HG02623 (cell line): ENCODE data around the gene LIFR.
"Not testable (repeated sequence)": the region's sequence is repeated elsewhere in the genome, so short reads cannot be mapped to it uniquely, and the experiment has no call there.

Source experiments
- ATAC-seq: cut with Tn5 transposase; IDR thresholded peaks from one replicate; pipeline ENCODE4 v1.9.1; 2021; ENCODE audit warnings: moderate library complexity; ENCODE audit not compliant: unreplicated experiment

LIFR gene

GRCh38 chr5:38556599-38557307 lies at the start of gene LIFR:
Gene LIFR, minus strand, starts transcription at chr5:38556646. Its CDS starts 25,999 bp downstream, at chr5:38530647.
- ATAC-seq = no peak

GRCh38 chr5:38605610-38606009 lies 49.2 kb upstream of the LIFR start:
- no peak for ATAC-seq

DNA sequence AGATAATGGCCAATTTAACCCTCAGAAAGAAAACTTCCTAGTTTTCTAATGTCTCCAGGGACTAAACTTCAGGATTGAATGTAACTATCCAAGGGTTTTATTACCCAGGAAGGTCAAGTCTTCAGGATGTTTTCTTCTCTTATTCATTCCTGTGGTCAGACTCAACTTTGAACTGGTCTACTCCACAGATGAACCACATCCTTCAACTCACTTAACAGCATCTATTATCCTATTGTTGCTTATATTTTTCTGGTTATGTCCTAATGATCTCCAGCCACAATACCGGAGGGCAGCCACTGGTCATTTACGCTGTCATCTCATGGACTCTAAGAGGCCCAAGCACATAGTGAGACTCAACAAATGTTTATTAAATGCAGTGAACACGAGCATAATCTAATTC lies 47.2 kb upstream of the LIFR start:
- ATAC-seq = no peak

DNA sequence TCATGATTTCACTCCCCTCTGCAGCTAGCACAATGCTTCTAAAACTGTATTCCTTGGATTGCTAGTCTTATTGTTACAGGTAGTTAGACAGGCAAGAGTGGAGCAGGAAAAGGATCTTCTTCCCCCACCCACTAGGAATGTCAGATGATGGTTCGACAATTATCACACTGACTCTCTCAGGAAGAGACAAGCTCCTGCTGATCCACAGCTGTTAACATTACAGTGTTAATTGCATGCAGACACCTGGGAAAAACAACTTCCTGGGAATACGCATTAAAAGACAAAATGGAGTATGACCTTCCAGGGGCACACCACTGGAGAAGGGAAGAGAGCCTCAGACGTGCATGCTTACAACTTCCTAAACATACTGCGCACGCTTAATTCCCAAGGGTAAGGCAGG lies 46.2 kb upstream of the LIFR start:
- no peak for ATAC-seq

GRCh38 chr5:38601863-38602298 lies 45.4 kb upstream of the LIFR start:
- no peak for ATAC-seq

- ATAC-seq = no peak
Observed at GRCh38 chr5:38601133-38601862, 44.9 kb upstream of the LIFR start.

GRCh38 chr5:38600329-38601045 lies 44.0 kb upstream of the LIFR start:
- no peak for ATAC-seq

DNA sequence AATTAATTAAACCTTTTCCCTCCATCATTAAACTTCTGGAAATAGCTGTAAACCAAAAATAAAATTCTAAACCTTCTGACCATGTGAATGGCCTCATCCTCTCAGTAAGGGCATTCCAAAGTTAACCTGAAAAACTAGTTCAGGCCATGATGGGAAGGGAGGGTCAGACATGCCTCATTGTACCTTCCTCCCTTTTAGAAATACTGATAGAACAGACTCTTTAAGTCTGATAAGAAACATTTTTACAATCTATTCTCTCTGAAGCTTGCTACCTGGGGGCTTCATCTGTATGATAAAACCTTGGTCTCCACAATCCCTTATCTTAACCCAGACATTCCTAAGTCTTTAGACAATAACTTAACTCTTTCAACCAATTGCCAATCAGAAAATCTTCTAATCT lies 43.3 kb upstream of the LIFR start:
- ATAC-seq = not testable (repeated sequence)

GRCh38 chr5:38598994-38599617 lies 42.7 kb upstream of the LIFR start:
- ATAC-seq = no peak

DNA sequence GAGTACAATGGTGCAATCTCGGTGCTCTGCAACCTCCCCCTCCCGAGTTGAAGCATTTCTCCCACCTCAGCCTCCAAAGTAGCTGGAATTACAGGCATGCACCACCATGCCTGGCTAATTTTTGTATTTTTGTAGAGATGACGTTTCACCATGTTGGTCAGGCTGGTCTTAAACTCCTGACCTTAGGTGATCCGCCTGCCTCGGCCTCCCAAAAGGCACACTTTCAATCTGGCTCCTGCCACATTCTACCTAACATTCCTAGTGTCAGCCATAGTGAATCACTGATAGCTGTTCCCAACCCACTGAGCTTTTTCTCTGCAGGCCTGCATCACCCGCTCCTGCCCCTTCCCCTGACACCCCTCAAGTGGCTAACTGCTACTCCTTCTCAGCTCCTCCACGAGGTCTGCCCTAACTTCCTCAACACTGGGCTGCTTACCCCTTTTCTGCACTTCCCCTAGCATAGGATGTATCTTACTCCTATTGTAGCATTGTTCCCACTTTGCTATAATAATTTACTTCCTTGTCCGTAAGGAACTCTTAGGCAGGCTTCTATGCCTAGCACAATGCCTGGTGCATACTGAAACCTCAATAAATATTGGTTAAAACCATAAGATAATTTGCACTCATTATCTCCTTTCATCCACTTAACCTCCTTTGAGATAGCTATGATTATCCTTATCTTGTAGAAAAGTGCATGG lies 42.0 kb upstream of the LIFR start:
- no peak for ATAC-seq

- ATAC-seq = no peak
Observed at GRCh38 chr5:38596981-38597380, 40.5 kb upstream of the LIFR start.

DNA sequence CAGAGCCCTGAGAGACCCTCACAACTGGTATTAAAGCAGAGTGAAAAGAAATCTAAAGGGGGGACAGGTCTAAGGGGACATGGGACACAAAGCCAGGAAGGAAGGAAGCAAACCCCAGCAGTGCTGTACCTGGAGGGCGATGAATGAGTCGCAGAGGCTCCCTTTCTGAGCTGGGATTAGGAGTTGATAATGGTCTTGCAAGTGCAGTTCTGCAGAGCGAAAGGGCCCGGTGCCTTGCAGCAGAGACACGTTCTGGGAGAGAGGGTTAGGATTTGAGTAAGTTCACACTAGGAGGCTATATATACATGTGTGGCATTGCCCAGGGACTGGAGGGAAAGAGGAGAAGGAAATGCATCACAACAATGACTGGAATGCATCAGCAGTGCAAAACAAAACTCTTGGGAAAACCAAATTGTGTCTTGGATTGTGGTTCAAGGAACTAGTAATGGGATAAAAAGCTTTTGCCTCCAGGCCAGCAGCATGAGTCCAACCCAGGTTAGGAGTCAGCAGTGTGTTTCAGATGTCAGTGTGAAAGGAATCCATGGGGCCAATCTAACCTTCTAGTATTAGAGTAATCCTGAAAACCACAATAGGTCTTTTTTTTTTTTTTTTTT lies 38.8 kb upstream of the LIFR start:
- ATAC-seq = no peak

DNA sequence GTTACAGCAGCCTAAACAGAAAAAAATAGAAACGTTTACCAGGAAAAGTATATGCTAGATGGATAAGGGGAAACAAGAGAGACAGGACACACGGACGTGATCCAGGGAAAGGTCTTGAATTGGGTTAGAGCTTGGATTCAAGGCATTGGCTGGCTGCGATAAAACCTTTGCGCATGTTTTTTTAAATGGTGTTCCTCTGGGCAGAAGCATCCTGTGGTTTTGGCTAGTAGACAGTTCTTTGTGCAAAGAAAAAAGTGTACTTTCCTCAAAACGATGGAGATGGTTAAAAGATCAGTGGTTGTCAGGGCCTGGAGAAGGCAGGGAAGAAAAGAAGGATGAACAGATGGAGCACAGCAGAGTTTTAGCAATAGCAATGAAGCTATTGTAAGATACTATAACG lies 37.5 kb upstream of the LIFR start:
- ATAC-seq = no peak

DNA sequence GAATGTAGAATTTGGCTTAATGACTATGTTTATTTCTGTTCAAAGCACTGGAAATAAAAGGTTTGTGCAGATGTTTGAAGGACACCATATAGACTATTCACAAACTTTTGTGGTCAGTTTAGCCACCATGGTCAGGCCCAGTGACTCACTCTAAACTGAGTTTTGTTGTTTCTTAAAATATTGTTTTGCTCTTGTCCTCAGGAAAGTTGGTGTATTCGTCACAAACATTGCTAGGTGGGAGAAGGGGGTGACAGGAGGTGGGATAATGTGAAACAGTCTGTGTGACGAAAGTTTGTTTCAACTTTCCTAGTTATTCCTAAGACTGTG lies 35.0 kb upstream of the LIFR start:
- ATAC-seq = no peak

DNA sequence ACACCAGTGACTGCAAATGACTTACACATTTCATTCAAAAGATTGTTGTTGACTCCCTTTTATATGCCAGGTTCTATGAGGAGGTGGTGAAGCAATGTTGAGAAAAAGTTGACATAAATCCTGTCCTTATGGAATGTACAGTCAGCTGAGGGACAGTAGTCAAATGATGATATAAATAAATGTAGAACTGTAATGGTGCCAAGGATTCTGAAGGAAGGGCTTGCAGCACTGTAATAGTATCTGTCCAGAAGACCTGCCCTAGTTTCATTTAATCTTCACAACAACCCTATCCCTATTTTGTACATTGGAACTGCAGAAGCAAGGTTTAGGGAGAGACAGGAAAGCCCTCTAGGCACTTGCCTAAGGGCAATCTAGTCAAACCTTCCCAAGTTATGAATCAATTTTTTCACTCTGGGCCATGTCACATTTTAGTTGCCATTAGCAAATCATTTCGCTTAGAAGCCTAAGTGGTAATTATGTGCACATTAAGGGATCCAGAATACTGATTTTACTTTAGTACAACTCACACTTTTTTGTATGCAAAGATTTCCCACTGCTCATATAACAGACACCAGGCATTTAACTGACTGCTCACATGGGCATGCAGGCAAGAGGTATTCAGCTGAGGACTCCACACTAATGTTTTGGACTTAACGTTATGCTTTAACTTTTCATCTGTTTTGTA lies 34.5 kb upstream of the LIFR start:
- ATAC-seq = no peak

- no peak for ATAC-seq
Observed at GRCh38 chr5:38589629-38590028, 33.2 kb upstream of the LIFR start.

GRCh38 chr5:38585816-38586215 lies 29.4 kb upstream of the LIFR start:
- ATAC-seq = no peak

DNA sequence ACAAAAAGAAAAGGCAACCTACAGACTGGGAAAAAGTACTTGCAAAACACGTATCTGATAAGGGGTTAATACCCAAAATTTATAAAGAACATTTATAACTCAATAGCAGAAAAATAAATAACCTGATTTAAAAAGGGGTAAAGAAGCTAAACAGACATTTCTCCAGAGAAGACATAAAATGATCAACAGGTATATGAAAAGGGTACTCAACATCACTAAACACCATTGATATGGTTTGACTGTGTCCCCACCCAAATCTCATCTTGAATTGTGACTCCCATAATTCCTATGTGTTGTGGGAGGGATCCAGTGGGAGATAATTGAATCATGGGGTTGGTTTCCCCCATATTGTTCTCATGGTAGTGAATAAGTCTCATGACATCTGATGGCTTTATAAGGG lies 27.1 kb upstream of the LIFR start:
- ATAC-seq = no peak

DNA sequence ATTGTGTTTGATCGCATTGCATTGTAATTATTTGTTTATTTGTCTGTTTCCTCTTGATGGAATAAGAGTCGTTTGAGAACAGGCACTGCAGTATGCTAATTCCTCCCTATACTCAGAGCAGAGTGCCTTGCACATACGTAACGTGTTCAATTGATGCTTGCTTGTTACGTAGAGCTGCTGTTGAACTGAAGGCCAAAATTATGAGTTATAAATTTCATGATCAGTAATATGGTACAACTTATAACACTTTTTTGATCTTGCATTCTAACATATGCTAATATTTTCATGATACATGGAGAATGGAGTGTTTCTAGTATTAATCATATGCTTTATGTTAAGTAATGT lies 26.5 kb upstream of the LIFR start:
- ATAC-seq = no peak

- no peak for ATAC-seq
Observed at GRCh38 chr5:38582293-38582974, 26.0 kb upstream of the LIFR start.
